Caco-2 (cell line): ENCODE data around the gene IGSF22. TPM values are rescaled to one million over a fixed set of nuclear protein-coding genes. Genes with fewer than 3 reads are reported as not detected.

Experiments
- BruUV-seq: library from RNA; stranded (reverse); fragments of 400-500 nt; replicated peaks from 2 replicates; lab custom pipeline; 2021; lab: Mats Ljungman, UMichigan
- CTCF ChIA-PET: fragments of 300-600 bp; sonication (Branson Sonifier 250); formaldehyde crosslinking; loops from one replicate; lab custom pipeline; 2022; ENCODE audit warnings: antibody characterized with exemption; lab: Charles Lee
- POLR2A ChIA-PET: fragments of 300-600 bp; sonication (Branson Sonifier 250); formaldehyde crosslinking; loops from one replicate; lab custom pipeline; 2022; ENCODE audit warnings: antibody characterized with exemption; lab: Charles Lee
- DNase-seq, 2 experiments: peaks; one replicate each; pipeline versions ENCODE4 v3.0.0 to v3.0.0-alpha.2; 2020 to 2022
- H3K27me3 ChIP-seq: replicated peaks from 2 replicates; pipeline ENCODE4 v1.6.0; 2011; ENCODE audit warnings: low read length; ENCODE audit not compliant: control insufficient read depth, insufficient read depth
- H3K36me3 ChIP-seq: 2 replicates; pipeline ENCODE4 v1.5.1; 2011; ENCODE audit warnings: low read length; ENCODE audit not compliant: control insufficient read depth, insufficient read depth
- H3K4me1 ChIP-seq: fragments of 250-450 bp; sonication (Bioruptor Pico); 2 replicates; pipeline ENCODE4 v1.5.1; 2020; ENCODE audit warnings: mild to moderate bottlenecking
- H3K4me3 ChIP-seq: 2 replicates; pipeline ENCODE4 v1.5.1; 2011; ENCODE audit warnings: low read depth, mild to moderate bottlenecking, control low read depth, low read length
- H3K9me3 ChIP-seq: fragments of 250-450 bp; sonication (Bioruptor Pico); 2 replicates; pipeline ENCODE4 v1.5.1; 2020; ENCODE audit warnings: mild to moderate bottlenecking, moderate library complexity
- H3K27ac Mint-ChIP-seq: one replicate; pipeline ENCODE4 v1.8.0; 2022; ENCODE audit warnings: mixed read lengths; ENCODE audit not compliant: unreplicated experiment
- H3K27me3 Mint-ChIP-seq: one replicate; pipeline ENCODE4 v1.8.0; 2022; ENCODE audit warnings: mixed read lengths; ENCODE audit not compliant: insufficient read depth, unreplicated experiment
- H3K36me3 Mint-ChIP-seq: one replicate; pipeline ENCODE4 v1.8.0; 2022; ENCODE audit warnings: mild to moderate bottlenecking, mixed read lengths; ENCODE audit not compliant: insufficient read depth, unreplicated experiment
- H3K4me1 Mint-ChIP-seq: one replicate; pipeline ENCODE4 v1.8.0; 2022; ENCODE audit warnings: low read depth, mixed read lengths; ENCODE audit not compliant: unreplicated experiment
- H3K4me3 Mint-ChIP-seq: one replicate; pipeline ENCODE4 v1.8.0; 2022; ENCODE audit warnings: mild to moderate bottlenecking, moderate library complexity, mixed read lengths; ENCODE audit not compliant: unreplicated experiment
- H3K9me3 Mint-ChIP-seq: one replicate; pipeline ENCODE4 v1.8.0; 2022; ENCODE audit warnings: mixed read lengths; ENCODE audit not compliant: unreplicated experiment
- CTCF ChIP-seq, 2 experiments: fragments of 200-600 bp in 1 of 2; IDR thresholded peaks; 1 replicate in 1 of 2; 2 replicates in 1 of 2; pipeline versions ENCODE4 v1.5.1 to v1.8.0; 2011 to 2022; ENCODE audit warnings: antibody characterized with exemption in 1 of 2, control low read depth in 1 of 2, inconsistent platforms in 1 of 2, low read depth in 1 of 2, low read length in 1 of 2, mild to moderate bottlenecking in 1 of 2, moderate library complexity in 1 of 2; ENCODE audit not compliant: insufficient read depth in 1 of 2, severe bottlenecking in 1 of 2, unreplicated experiment in 1 of 2
- intact Hi-C: fragments of 100-400 bp; cut with micrococcal nuclease; formaldehyde crosslinking; loops from one replicate; pipeline ENCODE4 v1.10.0; 2022; ENCODE audit not compliant: unreplicated experiment
- total RNA-seq: library from RNA; stranded (reverse); gene quantifications from 2 replicates; pipeline ENCODE4 v1.2.3, GENCODE V29; 2022

The IGSF22 gene
- total RNA-seq, 1 experiment from 2014 or later: not detected

GRCh38 chr11:18750944-18751343, 25.0 kb upstream of the IGSF22 start:
- no peaks in the 10 kb centered on the region; the same call in 1 of the 2 replicates for H3K27me3 ChIP-seq
- TF ChIP-seq CTCF (IDR thresholded peaks at IDR 0.05; ENCODE audit: insufficient read depth in 1 of 2, low read depth in 1 of 2, low read length in 1 of 2, severe bottlenecking in 1 of 2, unreplicated experiment in 1 of 2): no peak
- no TSS peak for BruUV-seq
- no peaks in the 10 kb centered on the region for H3K9me3 ChIP-seq
- Mint-ChIP-seq H3K4me1 (peaks cover 7% of the 10 kb centered on the region), H3K27ac (no peak overlapping the region), H3K4me3 (no peak overlapping the region), H3K27me3 (no peaks in the 10 kb centered on the region), H3K9me3 (no peaks in the 10 kb centered on the region), H3K36me3 (peaks cover 6% of the 10 kb centered on the region)
- no peaks in the 10 kb centered on the region for H3K36me3 ChIP-seq
- H3K4me3 ChIP-seq: no peak overlapping the region
- intact Hi-C loops: no loop called here
- DNase-seq: no peak
- no peaks in the 10 kb centered on the region for H3K4me1 ChIP-seq
- POLR2A ChIA-PET: no interaction called here
- CTCF ChIA-PET: no interaction called here

DNA sequence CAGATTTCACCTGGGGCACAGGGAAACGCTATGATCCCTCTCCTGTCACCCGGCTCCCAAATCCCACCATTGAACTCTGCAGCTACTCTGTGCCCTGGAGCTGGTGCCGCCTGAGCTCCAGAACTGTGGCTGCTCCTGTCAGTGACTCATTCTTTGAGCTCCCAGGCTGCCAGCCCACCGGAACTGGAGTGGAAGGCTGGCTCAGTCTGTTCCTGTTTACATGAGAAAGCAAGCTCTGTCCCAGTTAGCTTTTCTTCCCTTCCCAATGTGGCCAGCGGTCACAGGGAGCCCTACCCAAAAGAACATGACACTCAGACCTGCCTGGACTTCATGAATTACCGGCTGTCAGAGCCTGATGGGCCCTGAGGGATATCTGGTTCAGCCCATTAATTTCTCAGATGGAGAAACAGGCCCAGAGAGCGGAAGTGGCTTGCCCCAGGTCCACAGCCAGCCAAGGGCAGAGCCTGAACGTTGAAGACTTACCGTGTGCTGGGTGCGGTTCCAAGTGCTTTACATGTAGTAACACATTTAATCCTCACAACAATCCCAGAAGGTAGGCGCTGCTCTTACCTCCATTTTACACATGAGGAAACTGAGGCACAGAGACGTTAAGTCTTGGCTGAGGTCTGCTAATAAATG, 23.8 kb upstream of the IGSF22 start:
- H3K9me3 Mint-ChIP-seq: no peaks in the 10 kb centered on the region
- intact Hi-C loops: no loop called here
- ChIA-PET CTCF (interaction anchor here (1.0 to 1.4 kb wide), 2 partner anchors 8 to 14 kb away, joined by 3 to 5 read pairs; no protein-coding TSS in a partner anchor), POLR2A (no interaction called here)
- TF ChIP-seq CTCF (IDR thresholded peaks at IDR 0.05; ENCODE audit: insufficient read depth in 1 of 2, low read depth in 1 of 2, low read length in 1 of 2, severe bottlenecking in 1 of 2, unreplicated experiment in 1 of 2): no peak
- no peaks in the 10 kb centered on the region for H3K36me3 ChIP-seq
- peaks cover 6% of the 10 kb centered on the region for H3K36me3 Mint-ChIP-seq
- H3K4me1 ChIP-seq: no peaks in the 10 kb centered on the region
- no TSS peak for BruUV-seq
- H3K4me3 ChIP-seq: no peak overlapping the region
- no peak for DNase-seq
- H3K4me3 Mint-ChIP-seq: no peak overlapping the region
- H3K27me3 ChIP-seq: no peaks in the 10 kb centered on the region; the same call in 1 of the 2 replicates
- no peak overlapping the region for H3K27ac Mint-ChIP-seq
- no peaks in the 10 kb centered on the region for H3K27me3 Mint-ChIP-seq
- H3K4me1 Mint-ChIP-seq: peaks cover 7% of the 10 kb centered on the region
- H3K9me3 ChIP-seq: no peaks in the 10 kb centered on the region

DNA sequence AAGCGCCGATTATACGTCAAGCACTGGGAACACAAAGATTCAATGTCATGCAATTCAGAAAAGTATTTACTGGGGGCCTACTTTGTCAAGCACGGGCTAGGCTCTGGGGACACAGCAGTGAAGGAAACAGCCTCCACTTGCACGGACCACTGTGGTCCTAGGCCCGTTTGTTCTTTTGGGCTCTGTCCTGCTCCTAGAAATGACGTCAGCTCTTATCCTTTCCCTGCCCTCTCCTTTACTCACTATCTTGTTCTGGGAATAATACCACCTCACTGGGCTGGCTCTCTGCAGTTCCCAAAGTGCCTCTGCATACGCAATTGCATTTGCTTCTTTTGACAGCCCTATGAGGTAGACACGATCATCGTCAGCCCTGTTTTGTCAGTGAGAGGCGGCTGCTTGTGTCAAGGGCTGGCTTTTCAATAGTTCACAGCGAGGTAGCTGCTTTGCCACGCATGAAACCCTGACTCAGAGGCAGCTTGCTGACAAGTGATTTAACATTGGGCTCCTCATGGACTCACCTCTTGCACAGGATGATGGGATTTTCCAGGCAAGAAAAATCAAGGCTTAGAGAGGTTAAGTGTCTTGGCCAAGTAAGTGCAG, 22.9 kb upstream of the IGSF22 start:
- Mint-ChIP-seq H3K36me3 (peaks cover 4% of the 10 kb centered on the region), H3K9me3 (no peaks in the 10 kb centered on the region), H3K27me3 (no peaks in the 10 kb centered on the region), H3K4me3 (no peak overlapping the region), H3K4me1 (peaks cover 7% of the 10 kb centered on the region), H3K27ac (no peak overlapping the region)
- BruUV-seq: no TSS peak
- intact Hi-C loops: no loop called here
- Histone ChIP-seq H3K27me3 (no peaks in the 10 kb centered on the region; the same call in 1 of the 2 replicates), H3K9me3 (no peaks in the 10 kb centered on the region), H3K4me3 (no peak overlapping the region), H3K36me3 (no peaks in the 10 kb centered on the region), H3K4me1 (no peaks in the 10 kb centered on the region)
- ChIA-PET POLR2A (no interaction called here), CTCF (interaction anchor here (1.4 kb wide), 1 partner anchor 15 kb away, joined by 5 read pairs; no protein-coding TSS in a partner anchor)
- DNase-seq: no peak
- no peak for TF ChIP-seq CTCF (IDR thresholded peaks at IDR 0.05; ENCODE audit: insufficient read depth in 1 of 2, low read depth in 1 of 2, low read length in 1 of 2, severe bottlenecking in 1 of 2, unreplicated experiment in 1 of 2)
